Fibroblast of skin of abdomen (primary cell): ENCODE measurements around the gene CLSTN2. TPM values are rescaled to one million over a fixed set of nuclear protein-coding genes. Genes with fewer than 3 reads are reported as not detected.

Source experiments
- DNase-seq: peaks from one replicate; pipeline ENCODE4 v3.0.0-alpha.2; 2013
- polyA plus RNA-seq, 2 experiments: library from polyadenylated mRNA; unstranded; fragments of 120-200 nt; gene quantifications; one replicate each; pipeline ENCODE4 v1.2.1, GENCODE V29; 2013; ENCODE audit not compliant: insufficient read length in 2 of 2

The CLSTN2 gene
- 0.50 TPM for polyA plus RNA-seq (2013, experiment 1 of 2; ENCODE audit: insufficient read length)
- 0.52 TPM for polyA plus RNA-seq (2013, experiment 2 of 2; ENCODE audit: insufficient read length)

- peak; percentile 33 for DNase-seq
These were observed at the start of gene CLSTN2 for GRCh38 chr3:139935016-139935865. TSS of gene CLSTN2 (plus strand) at chr3:139935185.

GRCh38 chr3:139887431-139887830 is 47.6 kb upstream of the CLSTN2 start:
- DNase-seq, result no peak

- DNase-seq, result no peak
These were observed 46.3 kb upstream of the CLSTN2 start for GRCh38 chr3:139888561-139889140.

- no peak for DNase-seq
These were observed 41.6 kb upstream of the CLSTN2 start for GRCh38 chr3:139893267-139893962.

- no peak for DNase-seq
These were observed 40.9 kb upstream of the CLSTN2 start for GRCh38 chr3:139893963-139894642.

GRCh38 chr3:139894643-139894989 is 40.4 kb upstream of the CLSTN2 start:
- DNase-seq, result no peak

- no peak for DNase-seq
These were observed 37.2 kb upstream of the CLSTN2 start for GRCh38 chr3:139897759-139898158.

GRCh38 chr3:139906418-139906817 is 28.6 kb upstream of the CLSTN2 start:
- peak; percentile 65 for DNase-seq

- DNase-seq, result no peak
These were observed 25.2 kb upstream of the CLSTN2 start for GRCh38 chr3:139909811-139910210.

- DNase-seq, result no peak
These were observed 18.7 kb upstream of the CLSTN2 start for GRCh38 chr3:139916271-139916670.

GRCh38 chr3:139917226-139917785 is 17.7 kb upstream of the CLSTN2 start:
- no peak for DNase-seq

- DNase-seq, result no peak
These were observed 6.1 kb upstream of the CLSTN2 start for GRCh38 chr3:139928708-139929505.

GRCh38 chr3:139930211-139930610 is 4.8 kb upstream of the CLSTN2 start:
- no peak for DNase-seq

- DNase-seq, result no peak
These were observed 1.2 kb upstream of the CLSTN2 start for GRCh38 chr3:139933766-139934165.

GRCh38 chr3:139934613-139935015 is 371 bp upstream of the CLSTN2 start:
- DNase-seq, result peak; percentile 10

GRCh38 chr3:139935866-139936817 is 1.2 kb downstream of the CLSTN2 start:
- DNase-seq, result peak; percentile 4

- peak; percentile 30 for DNase-seq
These were observed 2.8 kb downstream of the CLSTN2 start for GRCh38 chr3:139937674-139938279.

- DNase-seq, result no peak
These were observed 4.8 kb downstream of the CLSTN2 start for GRCh38 chr3:139939681-139940190.

- DNase-seq, result no peak
These were observed 5.6 kb downstream of the CLSTN2 start for GRCh38 chr3:139940622-139941021.

GRCh38 chr3:139941580-139941979 is 6.6 kb downstream of the CLSTN2 start:
- DNase-seq, result no peak
